Measurements from ENCODE around the gene LRMDA.

The LRMDA gene

GRCh38 chr10:76430061-76430645, 998.7 kb downstream of the LRMDA start:
- peak; percentile 82 for DNase-seq

GRCh38 chr10:76432016-76433012, 1000.9 kb downstream of the LRMDA start:
- DNase-seq: peak; percentile 93

GRCh38 chr10:76433161-76434005, 1002.0 kb downstream of the LRMDA start:
- DNase-seq: no peak

GRCh38 chr10:76435157-76435556, 1003.7 kb downstream of the LRMDA start:
- no peak for DNase-seq

- no peak for DNase-seq
These were observed 1005.0 kb downstream of the LRMDA start for GRCh38 chr10:76436401-76436811.

GRCh38 chr10:76436981-76437380, 1005.6 kb downstream of the LRMDA start:
- no peak for DNase-seq

- DNase-seq: no peak
These were observed 1009.0 kb downstream of the LRMDA start for GRCh38 chr10:76440426-76440825.

GRCh38 chr10:76442113-76442512, 1010.7 kb downstream of the LRMDA start:
- no peak for DNase-seq

GRCh38 chr10:76444034-76444800, 1012.8 kb downstream of the LRMDA start:
- no peak for DNase-seq

- DNase-seq: no peak
These were observed 1016.2 kb downstream of the LRMDA start for GRCh38 chr10:76447578-76447977.

- DNase-seq: no peak
These were observed 1020.5 kb downstream of the LRMDA start for GRCh38 chr10:76451911-76452310.

GRCh38 chr10:76453332-76453731, 1021.9 kb downstream of the LRMDA start:
- peak; percentile 88 for DNase-seq

GRCh38 chr10:76453997-76454396, 1022.6 kb downstream of the LRMDA start:
- peak; percentile 74 for DNase-seq

- no peak for DNase-seq
These were observed 1023.2 kb downstream of the LRMDA start for GRCh38 chr10:76454506-76455140.

- no peak for DNase-seq
These were observed 1024.8 kb downstream of the LRMDA start for GRCh38 chr10:76456197-76456596.

- DNase-seq: no peak
These were observed 1027.7 kb downstream of the LRMDA start for GRCh38 chr10:76459016-76459730.

- no peak for DNase-seq
These were observed 1029.6 kb downstream of the LRMDA start for GRCh38 chr10:76461024-76461423.

GRCh38 chr10:76463111-76463510, 1031.7 kb downstream of the LRMDA start:
- no peak for DNase-seq

GRCh38 chr10:76466836-76467503, 1035.5 kb downstream of the LRMDA start:
- no peak for DNase-seq

GRCh38 chr10:76469675-76470074, 1038.3 kb downstream of the LRMDA start:
- no peak for DNase-seq

Measured in fibroblast of skin of abdomen (primary cell).